ENCODE results near the gene FAM200C.

- TF ChIP-seq SP1 (IDR thresholded peaks at IDR 0.05): no peak
- no peak for TF ChIP-seq FOXA1 (IDR thresholded peaks at IDR 0.05)
- TF ChIP-seq BHLHE40 (IDR thresholded peaks at IDR 0.05; ENCODE audit: borderline replicate concordance): no peak
- TF ChIP-seq NFRKB (IDR thresholded peaks at IDR 0.05): no peak
- TF ChIP-seq FOXM1 (IDR thresholded peaks at IDR 0.05; ENCODE audit: borderline replicate concordance): no peak
- no peak for TF ChIP-seq HDGF (IDR thresholded peaks at IDR 0.05; ENCODE audit: borderline replicate concordance)
- no peak for TF ChIP-seq TARDBP (IDR thresholded peaks at IDR 0.05)
- TF ChIP-seq ARNT (IDR thresholded peaks at IDR 0.05): no peak
- TF ChIP-seq PKNOX1 (IDR thresholded peaks at IDR 0.05): no peak
- TF ChIP-seq FOXK2 (IDR thresholded peaks at IDR 0.05): no peak
Measured at GRCh38 chr5:160423099-160423498, 23.2 kb upstream of the FAM200C start.
